Neural cell (in vitro differentiated cells): ENCODE data around the gene CPXM1. TPM values are rescaled to one million over a fixed set of nuclear protein-coding genes. Genes with fewer than 3 reads are reported as not detected.

Experiments
- H2AFZ ChIP-seq: fragments of 200-600, 300-800 bp; sonication (generic), shearing (Covaris generic); 2 replicates; pipeline ENCODE4 v1.6.0; 2014; ENCODE audit warnings: low read depth, mild to moderate bottlenecking, antibody characterized with exemption, low read length, moderate library complexity
- H3F3A ChIP-seq: fragments of 200-600 bp; shearing (Covaris generic); 2 replicates; pipeline ENCODE4 v1.6.1; 2016; ENCODE audit warnings: mild to moderate bottlenecking, moderate library complexity, mixed read lengths, antibody characterized with exemption, low read length; ENCODE audit not compliant: insufficient read depth, poor library complexity, severe bottlenecking
- H3K27ac ChIP-seq: fragments of 200-600, 300-800 bp; sonication (generic), shearing (Covaris generic); 2 replicates; pipeline ENCODE4 v1.5.1; 2014; ENCODE audit warnings: mild to moderate bottlenecking, low read length, moderate library complexity
- H3K27me3 ChIP-seq: fragments of 300-800, 200-600 bp; sonication (generic), shearing (Covaris generic); 2 replicates; pipeline ENCODE4 v1.6.0; 2014; ENCODE audit warnings: mild to moderate bottlenecking, low read depth, low read length, moderate library complexity; ENCODE audit not compliant: insufficient read depth
- H3K36me3 ChIP-seq: fragments of 300-800, 200-600 bp; sonication (generic), shearing (Covaris generic); 2 replicates; pipeline ENCODE4 v1.5.1; 2014; ENCODE audit warnings: mild to moderate bottlenecking, antibody characterized with exemption, low read length, moderate library complexity; ENCODE audit not compliant: insufficient read depth
- H3K4me2 ChIP-seq: fragments of 300-800, 200-600 bp; sonication (generic), shearing (Covaris generic); 2 replicates; pipeline ENCODE4 v1.6.0; 2014; ENCODE audit warnings: mild to moderate bottlenecking, low read length
- H3K4me3 ChIP-seq: fragments of 300-800, 200-600 bp; sonication (generic), shearing (Covaris generic); 2 replicates; pipeline ENCODE4 v1.5.1; 2014; ENCODE audit warnings: mild to moderate bottlenecking, low read length, moderate library complexity
- H3K79me2 ChIP-seq: fragments of 200-600 bp; shearing (Covaris generic); replicated peaks from 2 replicates; pipeline ENCODE4 v1.6.0; 2014; ENCODE audit warnings: mild to moderate bottlenecking, low read length, moderate library complexity; ENCODE audit not compliant: insufficient read depth
- H3K9ac ChIP-seq: fragments of 300-800, 200-600 bp; sonication (generic), shearing (Covaris generic); 2 replicates; pipeline ENCODE4 v1.6.1; 2016; ENCODE audit warnings: mild to moderate bottlenecking, low read length, mixed read lengths
- H3K9me2 ChIP-seq: fragments of 200-600 bp; shearing (Covaris generic); 2 replicates; pipeline ENCODE4 v1.6.1; 2016; ENCODE audit warnings: mild to moderate bottlenecking, low read length, mixed read lengths; ENCODE audit not compliant: insufficient read depth
- H3K9me3 ChIP-seq: fragments of 200-600, 300-800 bp; sonication (generic), shearing (Covaris generic); 2 replicates; pipeline ENCODE4 v1.6.1; 2016; ENCODE audit warnings: mild to moderate bottlenecking, mixed run types, low read length, moderate library complexity, mixed read lengths
- H4K20me1 ChIP-seq: fragments of 200-600 bp; shearing (Covaris generic); 2 replicates; pipeline ENCODE4 v1.6.1; 2016; ENCODE audit warnings: mild to moderate bottlenecking, mixed run types; ENCODE audit not compliant: insufficient read depth
- CTCF ChIP-seq: fragments of 450-650 bp; IDR thresholded peaks from 2 replicates; pipeline ENCODE4 v1.5.1; 2014; ENCODE audit warnings: antibody characterized with exemption, mild to moderate bottlenecking, moderate library complexity; ENCODE audit not compliant: poor library complexity, severe bottlenecking
- EP300 ChIP-seq: fragments of 450-650 bp; conservative IDR thresholded peaks from 2 replicates; pipeline ENCODE4 v1.6.1; 2014; ENCODE audit warnings: antibody characterized with exemption, mild to moderate bottlenecking, moderate library complexity; ENCODE audit not compliant: poor library complexity, severe bottlenecking
- EZH2 ChIP-seq: fragments of 200-600, 300-800 bp; shearing (Covaris generic), sonication (generic); IDR thresholded peaks from 2 replicates; pipeline ENCODE4 v1.6.1; 2014; ENCODE audit warnings: antibody characterized with exemption, low read length, borderline replicate concordance, mild to moderate bottlenecking; ENCODE audit not compliant: insufficient read depth, poor library complexity, severe bottlenecking
- MXI1 ChIP-seq: fragments of 450-650 bp; conservative IDR thresholded peaks from 2 replicates; pipeline ENCODE4 v1.6.1; 2014; ENCODE audit warnings: antibody characterized with exemption, mild to moderate bottlenecking; ENCODE audit not compliant: poor library complexity, severe bottlenecking
- POLR2AphosphoS5 ChIP-seq: IDR thresholded peaks from 2 replicates; pipeline ENCODE4 v1.6.1; 2012
- RAD21 ChIP-seq: fragments of 450-650 bp; conservative IDR thresholded peaks from 2 replicates; pipeline ENCODE4 v1.6.1; 2014; ENCODE audit warnings: antibody characterized with exemption, mild to moderate bottlenecking, moderate library complexity
- REST ChIP-seq: IDR thresholded peaks from 2 replicates; pipeline ENCODE4 v1.6.1; 2012; ENCODE audit warnings: borderline replicate concordance
- SMC3 ChIP-seq: fragments of 450-650 bp; conservative IDR thresholded peaks from 2 replicates; pipeline ENCODE4 v1.6.1; 2014; ENCODE audit warnings: antibody characterized with exemption, mild to moderate bottlenecking, moderate library complexity; ENCODE audit not compliant: poor library complexity
- TAF1 ChIP-seq: IDR thresholded peaks from 2 replicates; pipeline ENCODE4 v1.6.1; 2012; ENCODE audit warnings: low read depth
- polyA plus RNA-seq: library from polyadenylated mRNA; depleted of rRNA; stranded (reverse); fragments of >200 nt; gene quantifications from 2 replicates; pipeline ENCODE4 v1.2.3, GENCODE V29; 2014

The CPXM1 gene
- polyA plus RNA-seq, 1 donor from 2014 or later, result 44.0 TPM

DNA sequence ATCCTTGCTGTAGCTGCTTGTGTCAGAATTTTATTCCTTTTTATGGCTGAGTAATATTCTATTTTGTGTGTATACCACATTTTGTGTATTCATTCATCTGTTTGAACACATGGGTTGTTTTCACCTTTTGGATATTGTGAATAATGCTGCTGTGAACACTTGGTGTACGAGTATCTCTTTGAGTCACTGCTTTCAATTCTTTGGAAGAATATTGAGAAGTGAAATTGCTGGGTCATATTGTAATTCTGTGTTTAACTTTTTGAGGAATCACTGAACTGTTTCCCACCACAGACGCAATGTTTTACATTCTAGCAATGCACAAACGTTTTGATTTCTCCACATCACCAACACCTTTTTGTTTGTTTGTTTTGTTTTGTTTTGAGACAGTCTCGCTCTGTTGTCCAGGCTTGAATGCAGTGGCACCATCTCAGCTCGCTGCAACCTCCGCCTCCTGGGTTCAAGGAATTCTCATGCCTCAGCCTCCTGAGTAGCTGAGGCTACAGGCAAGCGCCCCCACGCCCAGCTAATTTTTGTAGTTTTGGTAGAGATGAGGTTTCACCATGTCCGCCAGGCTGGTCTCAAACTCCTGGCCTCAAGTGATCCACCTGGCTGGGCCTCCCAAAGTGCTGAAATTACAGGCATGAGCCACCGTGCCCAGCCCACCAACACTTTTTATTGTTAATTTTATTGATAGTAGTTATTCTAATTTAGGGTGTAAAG lies 21.7 kb downstream of the CPXM1 start:
- H4K20me1 ChIP-seq, result no peaks in the 10 kb centered on the region
- no peaks in the 10 kb centered on the region for H3F3A ChIP-seq
- H2AFZ ChIP-seq, result no peak overlapping the region
- no peak overlapping the region for H3K4me2 ChIP-seq
- no peak for TF ChIP-seq SMC3
- no peak for TF ChIP-seq MXI1
- TF ChIP-seq RAD21, result no peak
- no peak for TF ChIP-seq TAF1
- no peak for TF ChIP-seq POLR2AphosphoS5
- TF ChIP-seq REST, result no peak
- TF ChIP-seq EZH2, result no peak
- TF ChIP-seq EP300, result no peak
- no peaks in the 10 kb centered on the region for H3K9me3 ChIP-seq
- H3K27me3 ChIP-seq, result no peaks in the 10 kb centered on the region
- no peaks in the 10 kb centered on the region for H3K79me2 ChIP-seq
- H3K27ac ChIP-seq, result no peak overlapping the region
- H3K9ac ChIP-seq, result no peak overlapping the region
- no peaks in the 10 kb centered on the region for H3K36me3 ChIP-seq
- no peak overlapping the region for H3K4me3 ChIP-seq
- no peaks in the 10 kb centered on the region for H3K9me2 ChIP-seq

DNA sequence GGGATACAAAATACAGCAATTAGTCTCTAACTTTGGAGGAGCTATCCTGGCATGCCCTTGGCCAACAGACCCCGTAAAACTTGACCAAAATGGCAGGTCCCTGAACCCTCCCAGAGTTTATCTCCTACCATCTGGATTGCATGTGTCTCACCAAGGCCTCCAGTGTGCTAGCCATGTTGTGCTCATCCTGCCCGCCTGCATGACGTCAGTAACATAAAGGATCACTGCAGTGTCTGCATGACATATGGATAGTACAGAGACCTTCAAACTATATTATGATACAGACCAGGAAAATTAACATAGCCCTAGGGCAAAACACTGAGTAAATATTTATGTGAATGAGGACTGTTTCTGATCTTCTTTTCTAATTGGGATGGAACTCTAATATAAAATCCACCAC lies 25.3 kb downstream of the CPXM1 start:
- H3K4me3 ChIP-seq, result no peak overlapping the region
- H3K27ac ChIP-seq, result no peak overlapping the region
- no peaks in the 10 kb centered on the region for H3K9me3 ChIP-seq
- H3K79me2 ChIP-seq, result no peaks in the 10 kb centered on the region
- no peaks in the 10 kb centered on the region for H3K27me3 ChIP-seq
- H2AFZ ChIP-seq, result no peak overlapping the region
- no peak overlapping the region for H3K9ac ChIP-seq
- H3F3A ChIP-seq, result no peaks in the 10 kb centered on the region
- H4K20me1 ChIP-seq, result no peaks in the 10 kb centered on the region
- H3K9me2 ChIP-seq, result no peaks in the 10 kb centered on the region
- TF ChIP-seq MXI1, result no peak
- no peak for TF ChIP-seq EZH2
- no peak for TF ChIP-seq REST
- no peak for TF ChIP-seq SMC3
- TF ChIP-seq EP300, result no peak
- TF ChIP-seq CTCF, result no peak
- no peak for TF ChIP-seq RAD21
- no peak for TF ChIP-seq POLR2AphosphoS5
- no peak for TF ChIP-seq TAF1
- H3K4me2 ChIP-seq, result no peak overlapping the region
- H3K36me3 ChIP-seq, result no peaks in the 10 kb centered on the region
